ENCODE measurements around the gene INTS1. TPM values are rescaled to one million over a fixed set of nuclear protein-coding genes. Genes with fewer than 3 reads are reported as not detected.

INTS1 gene
- total and polyA plus RNA-seq, 2 donors (not counting 1 experiment from before 2014, with no cell fraction given) = 128 to 160 TPM

- no peak for ATAC-seq (ENCODE audit: low read depth)
- no peaks in the 10 kb centered on the region for H3K9me3 Mint-ChIP-seq (ENCODE audit: insufficient read depth)
- no peaks in the 10 kb centered on the region for H3K27me3 Mint-ChIP-seq
- no peak for TF ChIP-seq EZH2 (IDR thresholded peaks at IDR 0.05; ENCODE audit: borderline replicate concordance, insufficient read depth, low read depth, low read length, poor library complexity, severe bottlenecking)
- TF ChIP-seq, protein P1, sequence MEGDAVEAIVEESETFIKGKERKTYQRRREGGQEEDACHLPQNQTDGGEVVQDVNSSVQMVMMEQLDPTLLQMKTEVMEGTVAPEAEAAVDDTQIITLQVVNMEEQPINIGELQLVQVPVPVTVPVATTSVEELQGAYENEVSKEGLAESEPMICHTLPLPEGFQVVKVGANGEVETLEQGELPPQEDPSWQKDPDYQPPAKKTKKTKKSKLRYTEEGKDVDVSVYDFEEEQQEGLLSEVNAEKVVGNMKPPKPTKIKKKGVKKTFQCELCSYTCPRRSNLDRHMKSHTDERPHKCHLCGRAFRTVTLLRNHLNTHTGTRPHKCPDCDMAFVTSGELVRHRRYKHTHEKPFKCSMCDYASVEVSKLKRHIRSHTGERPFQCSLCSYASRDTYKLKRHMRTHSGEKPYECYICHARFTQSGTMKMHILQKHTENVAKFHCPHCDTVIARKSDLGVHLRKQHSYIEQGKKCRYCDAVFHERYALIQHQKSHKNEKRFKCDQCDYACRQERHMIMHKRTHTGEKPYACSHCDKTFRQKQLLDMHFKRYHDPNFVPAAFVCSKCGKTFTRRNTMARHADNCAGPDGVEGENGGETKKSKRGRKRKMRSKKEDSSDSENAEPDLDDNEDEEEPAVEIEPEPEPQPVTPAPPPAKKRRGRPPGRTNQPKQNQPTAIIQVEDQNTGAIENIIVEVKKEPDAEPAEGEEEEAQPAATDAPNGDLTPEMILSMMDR (IDR thresholded peaks at IDR 0.05) = no peak
- H3K27ac Mint-ChIP-seq = no peak overlapping the region
- no peaks in the 10 kb centered on the region for H3K36me3 ChIP-seq (replicated peaks in 1 of 2; ENCODE audit: control extremely low read depth in 1 of 2, control insufficient read depth in 1 of 2, extremely low read depth in 1 of 2, insufficient read depth in 2 of 2, low read length in 1 of 2)
- CTCF ChIA-PET = no interaction called here
- no peaks in the 10 kb centered on the region for H3K4me1 Mint-ChIP-seq
- H3K9me3 ChIP-seq (ENCODE audit: control extremely low read depth in 1 of 3, control insufficient read depth in 2 of 3, insufficient read depth in 1 of 3, low read length in 2 of 3) = peaks cover 0 to 6% (median 0%) of the 10 kb centered on the region in 3 donors
- no peak overlapping the region for H3K9ac ChIP-seq (ENCODE audit: low read length)
- WGBS (ENCODE audit: insufficient coverage) = 87% methylated on average over 15 of the region's 20 CpGs
- H3K4me1 ChIP-seq (ENCODE audit: control insufficient read depth in 2 of 2, insufficient read depth in 2 of 2, low read length in 2 of 2) = no peaks in the 10 kb centered on the region
- H3K4me3 ChIP-seq (ENCODE audit: control extremely low read depth in 1 of 5, extremely low read depth in 1 of 5, insufficient read depth in 1 of 5, low read depth in 2 of 5, low read length in 4 of 5) = no peak overlapping the region
- H3K27me3 ChIP-seq (replicated peaks in 1 of 4; ENCODE audit: control extremely low read depth in 1 of 4, control insufficient read depth in 3 of 4, insufficient read depth in 4 of 4, low read length in 3 of 4) = peaks cover 0 to 10% (median 0%) of the 10 kb centered on the region in 4 experiments
- no peak overlapping the region for H3K4me2 ChIP-seq (replicated peaks; ENCODE audit: low read depth, low read length, poor library complexity, severe bottlenecking)
- DNase-seq = no peak
- intact Hi-C loops (cut with micrococcal nuclease) = no loop called here
- H3K27ac ChIP-seq (ENCODE audit: low read length in 2 of 2) = no peak overlapping the region
- H4K20me1 ChIP-seq (ENCODE audit: control insufficient read depth, insufficient read depth, low read length, poor library complexity, severe bottlenecking) = no peaks in the 10 kb centered on the region
- POLR2A ChIA-PET = no interaction called here
- no peak overlapping the region for H2AFZ ChIP-seq (ENCODE audit: insufficient read depth, low read depth, low read length, poor library complexity, severe bottlenecking)
- no peaks in the 10 kb centered on the region for H3K79me2 ChIP-seq (ENCODE audit: control insufficient read depth, insufficient read depth, low read length)
- H3K4me3 Mint-ChIP-seq = no peak overlapping the region
Measured at GRCh38 chr7:1442355-1443124, 61.6 kb downstream of the INTS1 start.

GRCh38 chr7:1441615-1442354 is 62.4 kb downstream of the INTS1 start:
- Histone ChIP-seq H3K36me3 (replicated peaks in 1 of 2; ENCODE audit: control extremely low read depth in 1 of 2, control insufficient read depth in 1 of 2, extremely low read depth in 1 of 2, insufficient read depth in 2 of 2, low read length in 1 of 2) (no peaks in the 10 kb centered on the region), H4K20me1 (ENCODE audit: control insufficient read depth, insufficient read depth, low read length, poor library complexity, severe bottlenecking) (no peaks in the 10 kb centered on the region), H3K79me2 (ENCODE audit: control insufficient read depth, insufficient read depth, low read length) (no peaks in the 10 kb centered on the region), H3K27me3 (replicated peaks in 1 of 4; ENCODE audit: control extremely low read depth in 1 of 4, control insufficient read depth in 3 of 4, insufficient read depth in 4 of 4, low read length in 3 of 4) (peaks cover 0 to 10% (median 0%) of the 10 kb centered on the region in 4 experiments), H3K9ac (ENCODE audit: low read length) (no peak overlapping the region), H3K9me3 (ENCODE audit: control extremely low read depth in 1 of 3, control insufficient read depth in 2 of 3, insufficient read depth in 1 of 3, low read length in 2 of 3) (peaks cover 0 to 6% (median 0%) of the 10 kb centered on the region in 3 donors), H3K4me2 (replicated peaks; ENCODE audit: low read depth, low read length, poor library complexity, severe bottlenecking) (no peak overlapping the region), H3K27ac (ENCODE audit: low read length in 2 of 2) (no peak overlapping the region), H3K4me1 (ENCODE audit: control insufficient read depth in 2 of 2, insufficient read depth in 2 of 2, low read length in 2 of 2) (no peaks in the 10 kb centered on the region), H3K4me3 (ENCODE audit: control extremely low read depth in 1 of 5, extremely low read depth in 1 of 5, insufficient read depth in 1 of 5, low read depth in 2 of 5, low read length in 4 of 5) (no peak overlapping the region), H2AFZ (ENCODE audit: insufficient read depth, low read depth, low read length, poor library complexity, severe bottlenecking) (no peak overlapping the region)
- ATAC-seq (ENCODE audit: low read depth) (no peak), DNase-seq (no peak)
- Mint-ChIP-seq H3K4me1 (no peaks in the 10 kb centered on the region), H3K9me3 (ENCODE audit: insufficient read depth) (no peaks in the 10 kb centered on the region), H3K4me3 (no peak overlapping the region), H3K27ac (no peak overlapping the region), H3K27me3 (no peaks in the 10 kb centered on the region)
- TF ChIP-seq, protein P1 (IDR thresholded peaks at IDR 0.05) = no peak
- TF ChIP-seq EZH2 (IDR thresholded peaks at IDR 0.05; ENCODE audit: borderline replicate concordance, insufficient read depth, low read depth, low read length, poor library complexity, severe bottlenecking) = no peak
- ChIA-PET CTCF (no interaction called here), POLR2A (no interaction called here)
- intact Hi-C loops (cut with micrococcal nuclease) = no loop called here
- WGBS (ENCODE audit: insufficient coverage) = 86% methylated on average over 41 of the region's 41 CpGs

All from B cell (primary cell).